ENCODE results near the gene SYNGR1. TPM values are rescaled to one million over a fixed set of nuclear protein-coding genes. Genes with fewer than 3 reads are reported as not detected.

The SYNGR1 gene, protein sequence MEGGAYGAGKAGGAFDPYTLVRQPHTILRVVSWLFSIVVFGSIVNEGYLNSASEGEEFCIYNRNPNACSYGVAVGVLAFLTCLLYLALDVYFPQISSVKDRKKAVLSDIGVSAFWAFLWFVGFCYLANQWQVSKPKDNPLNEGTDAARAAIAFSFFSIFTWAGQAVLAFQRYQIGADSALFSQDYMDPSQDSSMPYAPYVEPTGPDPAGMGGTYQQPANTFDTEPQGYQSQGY
- 4.8 and 11.0 TPM in 2 replicates for total RNA-seq

DNA sequence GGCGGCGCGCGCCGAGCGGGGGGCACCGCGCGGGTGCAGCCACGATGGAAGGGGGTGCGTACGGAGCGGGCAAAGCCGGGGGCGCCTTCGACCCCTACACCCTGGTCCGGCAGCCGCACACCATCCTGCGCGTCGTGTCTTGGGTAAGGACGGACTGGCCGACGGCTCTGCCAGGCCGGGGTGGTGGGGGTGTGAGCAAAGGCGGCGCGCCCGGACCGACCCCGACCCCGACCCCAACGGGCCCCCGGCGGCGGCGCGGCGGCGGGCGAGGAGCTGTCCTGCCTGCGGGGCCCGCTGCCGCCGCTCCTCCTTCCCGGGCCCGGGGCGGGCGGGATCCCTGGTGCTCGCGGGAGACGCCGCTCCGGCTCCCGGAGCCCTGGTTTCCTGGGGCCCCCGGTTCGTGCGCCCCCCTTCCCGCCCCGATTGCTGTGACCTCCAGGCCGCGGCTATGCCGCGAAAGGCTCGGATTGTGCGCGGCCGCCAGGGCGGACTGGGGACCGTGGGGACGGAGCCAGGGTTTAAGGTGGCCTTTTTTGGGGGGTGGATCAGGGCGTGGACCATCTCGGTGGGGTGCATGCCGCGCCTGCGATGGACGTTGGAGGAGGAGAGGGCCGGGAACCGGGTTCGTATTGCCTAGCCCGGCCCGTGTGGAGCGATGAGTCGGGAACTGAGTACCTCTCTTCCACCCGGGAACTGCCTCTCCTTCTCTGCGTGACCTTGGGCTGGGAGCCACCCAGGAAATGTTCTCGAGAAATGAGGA lies at the start of gene SYNGR1:
Gene SYNGR1, plus strand, starts transcription at position 25 of the 760 bp plus-strand sequence. Its CDS starts 20 bp downstream, at position 45.

DNA sequence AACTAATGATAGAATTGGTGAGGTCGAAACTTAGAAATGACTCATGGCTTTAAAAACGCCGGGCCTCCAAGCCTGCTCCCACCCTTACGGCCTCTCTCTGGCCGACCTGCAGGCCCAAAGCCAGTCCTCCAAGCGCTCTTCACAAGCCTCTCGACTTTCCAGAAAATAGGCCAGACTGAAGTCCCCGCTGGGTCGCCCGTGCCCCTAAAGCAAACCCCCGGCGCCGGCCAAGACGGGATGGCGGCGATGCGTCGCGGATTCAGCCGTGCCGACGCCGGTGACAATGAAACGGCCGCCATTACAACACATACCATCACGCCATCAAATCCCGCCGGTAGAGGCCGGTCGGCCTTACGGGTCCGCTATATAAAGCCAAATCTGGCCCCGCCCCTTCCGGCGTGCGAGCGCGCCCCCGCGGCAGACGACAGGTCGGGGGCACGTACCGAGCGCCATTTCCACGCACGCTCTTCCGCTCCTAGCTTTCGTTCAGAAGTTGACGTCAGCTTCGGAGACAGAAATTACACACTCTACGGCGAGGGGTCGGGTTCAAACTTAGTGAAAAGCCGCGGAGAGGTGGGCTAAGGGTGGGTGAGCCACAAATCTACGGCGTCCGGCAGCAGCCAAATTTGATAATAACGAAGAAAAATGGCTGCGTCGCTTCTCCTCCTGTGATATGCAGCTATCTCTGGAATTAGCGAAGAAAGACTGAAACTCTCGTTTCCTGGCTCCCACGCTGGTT lies 30.3 kb upstream of the SYNGR1 start, which contains the start of gene RPL3:
Gene RPL3, minus strand, starts transcription at position 340 of the 739 bp plus-strand sequence. Its CDS starts 26 bp downstream, at position 314.

Small RNA genes within 50 kb of the gene (small RNA-seq; reads per million reads assigned to genes)
- gene SNORD43, result not detected
- 6,742 reads per million, percentile 100 among the genes with 10 or more reads in this experiment for gene SNORD83A
- gene SNORD83B, result not detected

Other genes starting within 250 kb of the SYNGR1 start
- 10.7 and 11.9 TPM in 2 replicates for gene CBX7, start 197.3 kb upstream of the SYNGR1 start, total RNA-seq
- 0.32 TPM in 1 of 2 replicates, not detected in the other for gene PDGFB, start 105.0 kb upstream of the SYNGR1 start, total RNA-seq
- 2,441 and 2,999 TPM in 2 replicates for gene RPL3, start 30.4 kb upstream of the SYNGR1 start, total RNA-seq
- 10.7 and 11.4 TPM in 2 replicates for gene TAB1, start 49.8 kb downstream of the SYNGR1 start, total RNA-seq
- gene MGAT3, start 107.0 kb downstream of the SYNGR1 start, total RNA-seq, result 0.11 and 0.13 TPM in 2 replicates
- 26.4 and 27.3 TPM in 2 replicates for gene MIEF1, start 152.3 kb downstream of the SYNGR1 start, total RNA-seq
- gene ATF4, start 170.6 kb downstream of the SYNGR1 start, total RNA-seq, result 305 and 309 TPM in 2 replicates
- gene RPS19BP1, start 182.8 kb downstream of the SYNGR1 start, total RNA-seq, result 32.0 and 34.4 TPM in 2 replicates
- gene CACNA1I, start 220.8 kb downstream of the SYNGR1 start, total RNA-seq, result under 0.01 TPM in 2 replicates

Measured in articular chondrocyte of knee joint (primary cell).